GM10248 (cell line): ENCODE results near the gene PRSS33.

Source experiments
- CTCF ChIA-PET: fragments of 300-600 bp; sonication (Branson Sonifier 250); formaldehyde crosslinking; extraction: SDS; loops from one replicate; lab custom pipeline; 2021; ENCODE audit warnings: antibody characterized with exemption; lab: Yijun Ruan, JAX
- POLR2A ChIA-PET: fragments of 350-650 bp; sonication (Branson Sonifier 250); formaldehyde crosslinking; extraction: SDS; loops from one replicate; lab custom pipeline; 2020; ENCODE audit warnings: antibody characterized with exemption; lab: Yijun Ruan, JAX
- DNase-seq: peaks from one replicate; pipeline ENCODE4 v3.0.0; 2012; ENCODE audit errors: extremely low spot score
- CTCF ChIP-seq: IDR thresholded peaks from 2 replicates; pipeline ENCODE4 v1.5.1; 2012; ENCODE audit warnings: mild to moderate bottlenecking, low read depth; ENCODE audit errors: extremely low read depth, missing control alignments, control extremely low read depth

Gene PRSS33

GRCh38 chr16:2752850-2753732 lies 34.3 kb downstream of the PRSS33 start:
- peak; percentile 87 for DNase-seq
- ChIA-PET CTCF (interaction anchor here (1.3 to 1.8 kb wide), 2 partner anchors 14 to 115 kb away, joined by 4 to 6 read pairs; no protein-coding TSS in a partner anchor), POLR2A (interaction anchor here (0.6 to 1.5 kb wide), 9 partner anchors 10 to 239 kb away, joined by 3 to 6 read pairs (median 3); no protein-coding TSS in a partner anchor)
- TF ChIP-seq CTCF = no peak

- POLR2A ChIA-PET = interaction anchor here (0.6 to 1.5 kb wide), 7 partner anchors 10 to 238 kb away, joined by 3 to 6 read pairs (median 3); no protein-coding TSS in a partner anchor
- DNase-seq = peak; percentile 96
- TF ChIP-seq CTCF = no peak
- CTCF ChIA-PET = interaction anchor here (1.3 kb wide), 1 partner anchor 15 kb away, joined by 4 read pairs; no protein-coding TSS in a partner anchor
Observed at GRCh38 chr16:2752035-2752849, 35.1 kb downstream of the PRSS33 start, which contains the start of gene SRRM2. Gene SRRM2 (plus strand): TSS chr16:2752638. CDS start chr16:2756365, 3,727 bp downstream.

- peak; percentile 83 for DNase-seq
- CTCF ChIA-PET = no interaction called here
- POLR2A ChIA-PET = interaction anchor here (1.0 to 1.5 kb wide), 2 partner anchors 10 to 12 kb away, joined by 3 to 4 read pairs; no protein-coding TSS in a partner anchor
- TF ChIP-seq CTCF = no peak
Observed at GRCh38 chr16:2751577-2752034, 35.8 kb downstream of the PRSS33 start.

GRCh38 chr16:2749936-2750335 lies 37.4 kb downstream of the PRSS33 start:
- TF ChIP-seq CTCF = no peak
- CTCF ChIA-PET = interaction anchor here (1.4 to 1.5 kb wide), 2 partner anchors 8 to 13 kb away, joined by 3 read pairs; no protein-coding TSS in a partner anchor
- POLR2A ChIA-PET = no interaction called here
- no peak for DNase-seq

DNA sequence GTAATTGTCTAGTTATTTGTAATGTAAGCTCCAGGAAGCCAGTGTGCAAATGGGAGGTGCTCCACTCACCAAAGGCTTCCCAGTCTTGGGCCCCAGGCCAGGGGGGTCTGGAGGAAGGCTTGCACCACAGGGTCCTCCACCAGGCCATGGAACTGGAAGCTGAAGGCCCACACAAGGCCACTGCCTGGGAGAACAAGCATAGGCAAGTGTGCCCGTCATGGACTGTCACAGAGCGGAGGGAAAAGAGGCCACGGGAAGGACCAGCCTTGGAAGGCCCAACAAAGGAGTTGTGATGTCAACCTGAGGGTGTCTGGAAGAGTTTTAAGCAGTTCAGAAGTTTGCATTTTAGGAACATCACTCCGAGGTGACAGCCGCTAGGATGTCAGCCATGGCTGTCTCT lies 37.9 kb downstream of the PRSS33 start:
- CTCF ChIA-PET = interaction anchor here (1.5 kb wide), 1 partner anchor 14 kb away, joined by 3 read pairs; no protein-coding TSS in a partner anchor

More for the DNA sequence above, 37.9 kb downstream of the PRSS33 start:
- POLR2A ChIA-PET = no interaction called here
- no peak for DNase-seq
- no peak for TF ChIP-seq CTCF
